OCI-LY3 (cell line): ENCODE results near the gene HAPSTR1.

Experiments
- EZH2phosphoT487 ChIP-seq: fragments of 200-600 bp; shearing (Covaris generic); IDR thresholded peaks from 2 replicates; pipeline ENCODE4 v1.6.1; 2018; ENCODE audit warnings: antibody characterized with exemption, mixed run types, low read depth
- TF ChIP-seq, protein P1 (sequence below): fragments of 200-600, 300-600 bp; sonication (generic); IDR thresholded peaks from 2 replicates; pipeline ENCODE4 v1.5.1; 2014; ENCODE audit warnings: antibody characterized with exemption, low read length, low read depth

DNA sequence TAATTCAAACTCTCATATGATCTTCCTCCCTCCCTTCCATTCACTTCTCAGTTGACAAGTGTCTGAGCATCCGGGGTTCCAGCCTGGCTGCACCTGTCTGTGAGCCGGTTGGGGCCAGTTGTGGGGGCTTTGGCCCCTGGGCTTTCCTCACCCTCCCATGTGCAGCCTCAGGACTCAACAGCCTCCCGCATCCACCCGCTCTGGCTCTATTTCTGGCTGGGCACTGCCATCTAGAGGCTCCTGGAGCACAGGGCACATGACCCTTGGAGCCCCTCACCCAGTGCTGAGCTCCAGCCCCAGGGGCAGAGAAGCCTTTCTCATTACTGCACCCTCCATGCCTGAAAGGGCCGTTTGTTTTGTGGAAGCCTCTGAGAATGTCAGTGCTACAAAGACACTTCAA, 43.3 kb downstream of the HAPSTR1 start:
- TF ChIP-seq, protein P1, sequence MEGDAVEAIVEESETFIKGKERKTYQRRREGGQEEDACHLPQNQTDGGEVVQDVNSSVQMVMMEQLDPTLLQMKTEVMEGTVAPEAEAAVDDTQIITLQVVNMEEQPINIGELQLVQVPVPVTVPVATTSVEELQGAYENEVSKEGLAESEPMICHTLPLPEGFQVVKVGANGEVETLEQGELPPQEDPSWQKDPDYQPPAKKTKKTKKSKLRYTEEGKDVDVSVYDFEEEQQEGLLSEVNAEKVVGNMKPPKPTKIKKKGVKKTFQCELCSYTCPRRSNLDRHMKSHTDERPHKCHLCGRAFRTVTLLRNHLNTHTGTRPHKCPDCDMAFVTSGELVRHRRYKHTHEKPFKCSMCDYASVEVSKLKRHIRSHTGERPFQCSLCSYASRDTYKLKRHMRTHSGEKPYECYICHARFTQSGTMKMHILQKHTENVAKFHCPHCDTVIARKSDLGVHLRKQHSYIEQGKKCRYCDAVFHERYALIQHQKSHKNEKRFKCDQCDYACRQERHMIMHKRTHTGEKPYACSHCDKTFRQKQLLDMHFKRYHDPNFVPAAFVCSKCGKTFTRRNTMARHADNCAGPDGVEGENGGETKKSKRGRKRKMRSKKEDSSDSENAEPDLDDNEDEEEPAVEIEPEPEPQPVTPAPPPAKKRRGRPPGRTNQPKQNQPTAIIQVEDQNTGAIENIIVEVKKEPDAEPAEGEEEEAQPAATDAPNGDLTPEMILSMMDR: peak; percentile 71
- no peak for TF ChIP-seq EZH2phosphoT487
